ENCODE data around the gene ZNF70. TPM values are rescaled to one million over a fixed set of nuclear protein-coding genes. Genes with fewer than 3 reads are reported as not detected.
A peak's percentile ranks its signal among the peaks of the same experiment; 100 is the strongest.

ZNF70 gene
- total RNA-seq, 2 donors from 2014 or later, result 3.2 to 5.0 TPM

- no peak for TF ChIP-seq CTCF (IDR thresholded peaks at IDR 0.05)
- Histone ChIP-seq H3K4me3 (peak overlapping the region; percentile 95 to 98), H3K27ac (peak overlapping the region; percentile 100), H3K36me3 (no peaks in the 10 kb centered on the region), H3K9me3 (no peaks in the 10 kb centered on the region), H3K4me1 (peaks cover 0 to 50% of the 10 kb centered on the region in 2 donors), H3K27me3 (no peaks in the 10 kb centered on the region)
- no peak for DNase-seq (ENCODE audit: low spot score)
Observed at GRCh38 chr22:23786261-23786710, 35.4 kb upstream of the ZNF70 start.

- no peak for TF ChIP-seq CTCF (IDR thresholded peaks at IDR 0.05)
- H3K27me3 ChIP-seq, result no peaks in the 10 kb centered on the region
- DNase-seq (ENCODE audit: low spot score), result no peak
Observed at GRCh38 chr22:23784215-23784732, 33.4 kb upstream of the ZNF70 start.

GRCh38 chr22:23783265-23784150 is 32.6 kb upstream of the ZNF70 start:
- Histone ChIP-seq H3K4me1 (peaks cover 0 to 26% of the 10 kb centered on the region in 2 donors), H3K36me3 (no peaks in the 10 kb centered on the region), H3K4me3 (no peak overlapping the region), H3K27ac (no peak overlapping the region), H3K27me3 (no peaks in the 10 kb centered on the region), H3K9me3 (no peaks in the 10 kb centered on the region)
- no peak for DNase-seq (ENCODE audit: low spot score)
- TF ChIP-seq CTCF (IDR thresholded peaks at IDR 0.05), result no peak

More at GRCh38 chr22:23784215-23784732, 33.4 kb upstream of the ZNF70 start:
- H3K4me3 ChIP-seq, result no peak overlapping the region
- peaks cover 0 to 34% of the 10 kb centered on the region in 2 donors for H3K4me1 ChIP-seq
- H3K36me3 ChIP-seq, result no peaks in the 10 kb centered on the region
- H3K27ac ChIP-seq, result no peak overlapping the region
- H3K9me3 ChIP-seq, result no peaks in the 10 kb centered on the region

GRCh38 chr22:23782703-23783102 is 31.8 kb upstream of the ZNF70 start:
- Histone ChIP-seq H3K36me3 (no peaks in the 10 kb centered on the region), H3K4me3 (no peak overlapping the region), H3K9me3 (no peaks in the 10 kb centered on the region), H3K27me3 (no peaks in the 10 kb centered on the region), H3K27ac (no peak overlapping the region), H3K4me1 (peaks cover 0 to 25% of the 10 kb centered on the region in 2 donors)
- no peak for DNase-seq (ENCODE audit: low spot score)
- TF ChIP-seq CTCF (IDR thresholded peaks at IDR 0.05), result no peak

- DNase-seq (ENCODE audit: low spot score), result no peak
- Histone ChIP-seq H3K4me1 (peaks cover 0 to 25% of the 10 kb centered on the region in 2 donors), H3K36me3 (no peaks in the 10 kb centered on the region), H3K27me3 (no peaks in the 10 kb centered on the region), H3K4me3 (no peak overlapping the region), H3K9me3 (no peaks in the 10 kb centered on the region), H3K27ac (no peak overlapping the region)
- no peak for TF ChIP-seq CTCF (IDR thresholded peaks at IDR 0.05)
Observed at GRCh38 chr22:23782252-23782651, 31.3 kb upstream of the ZNF70 start.
